Gastroesophageal sphincter (tissue), 3 donors: ENCODE results near the gene NETO1.

Source experiments
- CTCF ChIP-seq, 4 experiments: fragments of 200-600 bp in 2 of 4; fragments of 450-650 bp in 2 of 4; sonication (generic) in 1 of 4; IDR thresholded peaks; one replicate each; pipeline ENCODE4 v1.5.1; 2017 to 2019; ENCODE audit warnings: antibody characterized with exemption in 4 of 4, mild to moderate bottlenecking in 2 of 4, moderate library complexity in 2 of 4
- EP300 ChIP-seq: sonication (generic); formaldehyde crosslinking; IDR thresholded peaks from one replicate; pipeline ENCODE4 v1.6.1; 2017; ENCODE audit warnings: antibody characterized with exemption, mild to moderate bottlenecking
- POLR2AphosphoS5 ChIP-seq: sonication (generic); formaldehyde crosslinking; IDR thresholded peaks from one replicate; pipeline ENCODE4 v1.6.1; 2017; ENCODE audit warnings: antibody characterized with exemption

DNA sequence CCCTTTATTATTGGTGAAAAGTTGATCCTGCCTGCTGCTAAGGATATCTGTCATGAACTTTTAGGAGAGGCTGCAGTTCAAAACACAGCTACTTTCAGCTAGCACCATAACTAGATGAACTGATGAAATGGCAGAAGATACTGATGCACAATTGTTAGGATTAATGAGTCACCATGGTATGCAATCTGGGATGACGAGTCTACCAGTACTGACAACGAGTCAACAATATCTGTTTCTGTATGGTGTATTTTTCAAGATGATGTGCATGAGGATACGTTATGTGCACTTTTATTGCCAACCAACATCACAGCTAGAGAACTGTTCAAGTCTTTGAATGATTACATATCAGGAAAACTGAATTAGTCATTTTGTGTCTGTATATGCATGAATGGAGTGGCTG lies 68.7 kb downstream of the NETO1 start:
- TF ChIP-seq CTCF (IDR thresholded peaks at IDR 0.05) (no peak), EP300 (no peak), POLR2AphosphoS5 (no peak)
